HepG2 (cell line): ENCODE data around the gene PIP4K2B. TPM values are rescaled to one million over a fixed set of nuclear protein-coding genes. Genes with fewer than 3 reads are reported as not detected.

Experiments used
- CHD2 ChIP-seq: IDR thresholded peaks from 2 replicates; pipeline ENCODE4 v1.6.1; 2011; ENCODE audit warnings: low read depth, low read length, improper control_type of control experiment
- FLYWCH1 ChIP-seq: sonication (generic); formaldehyde crosslinking; IDR thresholded peaks from 2 replicates; pipeline ENCODE4 v1.8.1; 2023; ENCODE audit warnings: mild to moderate bottlenecking, missing genetic modification reagents
- HMGA1 ChIP-seq: sonication (generic); formaldehyde crosslinking; conservative IDR thresholded peaks from 2 replicates; pipeline ENCODE4 v1.4.0; 2020; ENCODE audit warnings: missing genetic modification reagents
- HNRNPL ChIP-seq: fragments of 200-400 bp; formaldehyde crosslinking; IDR thresholded peaks from 2 replicates; pipeline ENCODE4 v1.6.1; 2017; ENCODE audit warnings: mild to moderate bottlenecking, low read depth, low read length
- KDM1A ChIP-seq: IDR thresholded peaks from 2 replicates; pipeline ENCODE4 v1.6.1; 2016; ENCODE audit warnings: missing compliant biosample characterization
- KLF9 ChIP-seq: IDR thresholded peaks from 2 replicates; pipeline ENCODE4 v1.6.1; 2016; ENCODE audit warnings: low read depth
- MED1 ChIP-seq: sonication (generic); formaldehyde crosslinking; IDR thresholded peaks from 2 replicates; pipeline ENCODE4 v1.4.0; 2020; ENCODE audit warnings: missing genetic modification reagents
- NR2F1 ChIP-seq, 2 experiments: fragments of 450-650 bp in 1 of 2; formaldehyde crosslinking in 1 of 2; IDR thresholded peaks; 2 replicates each; pipeline versions ENCODE4 v1.5.0 to v1.6.1; 2016 to 2020; ENCODE audit warnings: mild to moderate bottlenecking in 1 of 2, missing compliant biosample characterization in 1 of 2, missing genetic modification reagents in 1 of 2, moderate library complexity in 1 of 2
- ZBTB25 ChIP-seq: IDR thresholded peaks from 2 replicates; pipeline ENCODE4 v1.6.1; 2018; ENCODE audit warnings: missing genetic modification reagents
- ZNF329 ChIP-seq: sonication (generic); formaldehyde crosslinking; IDR thresholded peaks from 2 replicates; pipeline ENCODE4 v1.9.0; 2021; ENCODE audit warnings: low read depth, mild to moderate bottlenecking, missing genetic modification reagents
- ZNF33B ChIP-seq: sonication (generic); formaldehyde crosslinking; IDR thresholded peaks from 2 replicates; pipeline ENCODE4 v1.5.1; 2020; ENCODE audit warnings: mild to moderate bottlenecking, missing genetic modification reagents
- ZNF446 ChIP-seq: sonication (generic); formaldehyde crosslinking; IDR thresholded peaks from 2 replicates; pipeline ENCODE4 v1.5.0; 2020; ENCODE audit warnings: mild to moderate bottlenecking, missing genetic modification reagents
- ZNF781 ChIP-seq: sonication (generic); formaldehyde crosslinking; IDR thresholded peaks from 2 replicates; pipeline ENCODE4 v1.5.1; 2020; ENCODE audit warnings: borderline replicate concordance, mild to moderate bottlenecking, missing genetic modification reagents; ENCODE audit errors: not compliant biosample characterization
- ZNF879 ChIP-seq: sonication (generic); formaldehyde crosslinking; IDR thresholded peaks from 2 replicates; pipeline ENCODE4 v1.8.1; 2023; ENCODE audit warnings: missing genetic modification reagents
- ZSCAN21 ChIP-seq: sonication (generic); formaldehyde crosslinking; IDR thresholded peaks from 2 replicates; pipeline ENCODE4 v1.8.0; 2022; ENCODE audit warnings: mild to moderate bottlenecking, missing genetic modification reagents, moderate library complexity, borderline replicate concordance
- ZSCAN25 ChIP-seq: sonication (generic); formaldehyde crosslinking; IDR thresholded peaks from 2 replicates; pipeline ENCODE4 v1.8.0; 2022; ENCODE audit warnings: mild to moderate bottlenecking, missing genetic modification reagents
- polyA plus RNA-seq, 8 experiments: library from polyadenylated mRNA; depleted of rRNA in 3 of 8; stranded (reverse) in 7 of 8; unstranded in 1 of 8; fragments of >200 nt; fragmentation: Illumina TruSeq in 4 of 8; extraction: Trizol in 4 of 8; gene quantifications; 2 replicates each; pipeline versions ENCODE4 v1.2.1 to v1.2.3, GENCODE V29; 2011 to 2016; ENCODE audit warnings: low read depth in 4 of 8, missing spikeins in 1 of 8, mixed read lengths in 1 of 8; ENCODE audit not compliant: insufficient read depth in 1 of 8
- total RNA-seq, 5 experiments: library from RNA; depleted of rRNA; stranded (reverse); fragments of >200 nt; fragmentation: Illumina TruSeq; extraction: Trizol; gene quantifications; 2 replicates each; pipeline ENCODE4 v1.2.3, GENCODE V29; 2016; ENCODE audit warnings: low read depth in 1 of 5
- TF ChIP-seq, protein P1 (sequence below): sonication (generic); formaldehyde crosslinking; IDR thresholded peaks from 2 replicates; pipeline ENCODE4 v1.5.1; 2020; ENCODE audit warnings: mild to moderate bottlenecking, missing genetic modification reagents, borderline replicate concordance
- TF ChIP-seq, protein P2 (sequence below): IDR thresholded peaks from 2 replicates; pipeline ENCODE4 v1.6.1; 2018; ENCODE audit warnings: missing genetic modification reagents, mild to moderate bottlenecking, missing compliant biosample characterization
- TF ChIP-seq, protein P3 (sequence below): sonication (generic); formaldehyde crosslinking; IDR thresholded peaks from 2 replicates; pipeline ENCODE4 v1.5.0; 2020; ENCODE audit warnings: mild to moderate bottlenecking, missing genetic modification reagents, moderate library complexity

Gene PIP4K2B
- total and polyA plus RNA-seq, 2 of the 13 experiments (the other 11 are each of a cell fraction or from before 2014, with no cell fraction given) = 20.4 to 54.0 TPM

DNA sequence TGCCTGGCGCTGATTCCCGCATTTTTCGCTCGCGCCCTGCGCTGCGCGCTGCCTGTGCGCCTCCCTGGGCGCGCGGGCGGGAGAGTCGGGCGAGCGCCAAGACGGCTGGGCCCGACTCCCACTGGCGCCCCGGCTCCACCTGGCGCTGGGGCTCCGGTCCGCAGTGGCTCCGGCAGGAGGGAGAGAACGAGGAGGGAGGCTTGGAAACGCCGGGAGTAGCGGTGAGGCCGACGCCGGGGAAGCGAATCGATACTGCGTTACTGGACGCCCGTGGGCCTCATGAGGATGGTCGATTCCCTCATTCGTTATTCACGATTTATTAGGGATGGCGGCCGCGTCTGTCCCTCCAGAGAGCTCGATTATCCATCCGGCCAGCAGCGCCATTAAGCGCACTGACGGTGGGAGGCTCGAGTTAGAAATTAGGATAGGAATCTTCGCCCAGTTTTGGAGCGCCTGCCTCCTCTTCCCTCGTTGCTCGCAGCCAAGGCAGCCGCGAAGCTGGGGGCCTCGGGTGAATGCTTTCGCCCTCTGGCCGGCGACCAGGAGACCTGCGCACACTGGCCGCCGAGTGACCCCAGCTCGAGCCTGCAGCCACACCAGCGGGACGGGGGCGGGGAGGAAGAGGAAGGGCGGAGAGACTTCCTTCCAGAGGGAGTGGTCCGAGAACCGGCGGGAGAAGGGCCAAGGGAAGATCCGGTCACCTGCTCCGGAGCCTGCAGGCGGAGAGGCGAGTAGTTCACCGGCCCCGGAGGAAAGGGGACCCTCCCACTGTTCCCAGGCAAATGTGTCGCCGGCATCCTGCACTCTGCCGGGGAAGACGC is 49.9 kb downstream of the PIP4K2B start (continued):
- TF ChIP-seq ZBTB25 (CRISPR knock-in tag) = peak; percentile 74; the same call in 1 of the 2 replicates
- TF ChIP-seq, protein P1, sequence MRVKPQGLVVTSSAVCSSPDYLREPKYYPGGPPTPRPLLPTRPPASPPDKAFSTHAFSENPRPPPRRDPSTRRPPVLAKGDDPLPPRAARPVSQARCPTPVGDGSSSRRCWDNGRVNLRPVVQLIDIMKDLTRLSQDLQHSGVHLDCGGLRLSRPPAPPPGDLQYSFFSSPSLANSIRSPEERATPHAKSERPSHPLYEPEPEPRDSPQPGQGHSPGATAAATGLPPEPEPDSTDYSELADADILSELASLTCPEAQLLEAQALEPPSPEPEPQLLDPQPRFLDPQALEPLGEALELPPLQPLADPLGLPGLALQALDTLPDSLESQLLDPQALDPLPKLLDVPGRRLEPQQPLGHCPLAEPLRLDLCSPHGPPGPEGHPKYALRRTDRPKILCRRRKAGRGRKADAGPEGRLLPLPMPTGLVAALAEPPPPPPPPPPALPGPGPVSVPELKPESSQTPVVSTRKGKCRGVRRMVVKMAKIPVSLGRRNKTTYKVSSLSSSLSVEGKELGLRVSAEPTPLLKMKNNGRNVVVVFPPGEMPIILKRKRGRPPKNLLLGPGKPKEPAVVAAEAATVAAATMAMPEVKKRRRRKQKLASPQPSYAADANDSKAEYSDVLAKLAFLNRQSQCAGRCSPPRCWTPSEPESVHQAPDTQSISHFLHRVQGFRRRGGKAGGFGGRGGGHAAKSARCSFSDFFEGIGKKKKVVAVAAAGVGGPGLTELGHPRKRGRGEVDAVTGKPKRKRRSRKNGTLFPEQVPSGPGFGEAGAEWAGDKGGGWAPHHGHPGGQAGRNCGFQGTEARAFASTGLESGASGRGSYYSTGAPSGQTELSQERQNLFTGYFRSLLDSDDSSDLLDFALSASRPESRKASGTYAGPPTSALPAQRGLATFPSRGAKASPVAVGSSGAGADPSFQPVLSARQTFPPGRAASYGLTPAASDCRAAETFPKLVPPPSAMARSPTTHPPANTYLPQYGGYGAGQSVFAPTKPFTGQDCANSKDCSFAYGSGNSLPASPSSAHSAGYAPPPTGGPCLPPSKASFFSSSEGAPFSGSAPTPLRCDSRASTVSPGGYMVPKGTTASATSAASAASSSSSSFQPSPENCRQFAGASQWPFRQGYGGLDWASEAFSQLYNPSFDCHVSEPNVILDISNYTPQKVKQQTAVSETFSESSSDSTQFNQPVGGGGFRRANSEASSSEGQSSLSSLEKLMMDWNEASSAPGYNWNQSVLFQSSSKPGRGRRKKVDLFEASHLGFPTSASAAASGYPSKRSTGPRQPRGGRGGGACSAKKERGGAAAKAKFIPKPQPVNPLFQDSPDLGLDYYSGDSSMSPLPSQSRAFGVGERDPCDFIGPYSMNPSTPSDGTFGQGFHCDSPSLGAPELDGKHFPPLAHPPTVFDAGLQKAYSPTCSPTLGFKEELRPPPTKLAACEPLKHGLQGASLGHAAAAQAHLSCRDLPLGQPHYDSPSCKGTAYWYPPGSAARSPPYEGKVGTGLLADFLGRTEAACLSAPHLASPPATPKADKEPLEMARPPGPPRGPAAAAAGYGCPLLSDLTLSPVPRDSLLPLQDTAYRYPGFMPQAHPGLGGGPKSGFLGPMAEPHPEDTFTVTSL = peak; percentile 23; the same call in 1 of the 2 replicates
- TF ChIP-seq ZNF329 (CRISPR knock-in tag) = 0 out of 2 replicates have a peak, but pooled peaks have one; percentile 58
- no peak; the same call in 1 of the 2 replicates for TF ChIP-seq ZNF33B (CRISPR knock-in tag)
- TF ChIP-seq HMGA1 (CRISPR knock-in tag) = no peak
- peak in 1 of 2 experiments; percentile 21; a peak in 1 of 4 replicates for TF ChIP-seq NR2F1 (CRISPR knock-in tag; IDR thresholded peaks at IDR 0.05)
- peak; percentile 69; the same call in 1 of the 2 replicates for TF ChIP-seq ZNF879 (CRISPR knock-in tag)
- no peak for TF ChIP-seq CHD2
- TF ChIP-seq FLYWCH1 (CRISPR knock-in tag) = no peak
- TF ChIP-seq KLF9 (CRISPR knock-in tag) = no peak; the same call in none of the 2 replicates
- TF ChIP-seq, protein P2, sequence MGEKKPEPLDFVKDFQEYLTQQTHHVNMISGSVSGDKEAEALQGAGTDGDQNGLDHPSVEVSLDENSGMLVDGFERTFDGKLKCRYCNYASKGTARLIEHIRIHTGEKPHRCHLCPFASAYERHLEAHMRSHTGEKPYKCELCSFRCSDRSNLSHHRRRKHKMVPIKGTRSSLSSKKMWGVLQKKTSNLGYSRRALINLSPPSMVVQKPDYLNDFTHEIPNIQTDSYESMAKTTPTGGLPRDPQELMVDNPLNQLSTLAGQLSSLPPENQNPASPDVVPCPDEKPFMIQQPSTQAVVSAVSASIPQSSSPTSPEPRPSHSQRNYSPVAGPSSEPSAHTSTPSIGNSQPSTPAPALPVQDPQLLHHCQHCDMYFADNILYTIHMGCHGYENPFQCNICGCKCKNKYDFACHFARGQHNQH (CRISPR knock-in tag) = peak; percentile 93
- peak; percentile 26; the same call in 1 of the 2 replicates for TF ChIP-seq KDM1A (CRISPR knock-in tag)
- peak; percentile 71; the same call in 1 of the 2 replicates for TF ChIP-seq ZSCAN25
- TF ChIP-seq ZNF781 (CRISPR knock-in tag) = peak; percentile 78
- TF ChIP-seq, protein P3, sequence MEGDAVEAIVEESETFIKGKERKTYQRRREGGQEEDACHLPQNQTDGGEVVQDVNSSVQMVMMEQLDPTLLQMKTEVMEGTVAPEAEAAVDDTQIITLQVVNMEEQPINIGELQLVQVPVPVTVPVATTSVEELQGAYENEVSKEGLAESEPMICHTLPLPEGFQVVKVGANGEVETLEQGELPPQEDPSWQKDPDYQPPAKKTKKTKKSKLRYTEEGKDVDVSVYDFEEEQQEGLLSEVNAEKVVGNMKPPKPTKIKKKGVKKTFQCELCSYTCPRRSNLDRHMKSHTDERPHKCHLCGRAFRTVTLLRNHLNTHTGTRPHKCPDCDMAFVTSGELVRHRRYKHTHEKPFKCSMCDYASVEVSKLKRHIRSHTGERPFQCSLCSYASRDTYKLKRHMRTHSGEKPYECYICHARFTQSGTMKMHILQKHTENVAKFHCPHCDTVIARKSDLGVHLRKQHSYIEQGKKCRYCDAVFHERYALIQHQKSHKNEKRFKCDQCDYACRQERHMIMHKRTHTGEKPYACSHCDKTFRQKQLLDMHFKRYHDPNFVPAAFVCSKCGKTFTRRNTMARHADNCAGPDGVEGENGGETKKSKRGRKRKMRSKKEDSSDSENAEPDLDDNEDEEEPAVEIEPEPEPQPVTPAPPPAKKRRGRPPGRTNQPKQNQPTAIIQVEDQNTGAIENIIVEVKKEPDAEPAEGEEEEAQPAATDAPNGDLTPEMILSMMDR (CRISPR knock-in tag) = peak; percentile 46
- peak; percentile 70; the same call in 1 of the 2 replicates for TF ChIP-seq HNRNPL
- TF ChIP-seq ZSCAN21 (CRISPR knock-in tag) = peak; percentile 44; the same call in 1 of the 2 replicates
- no peak; the same call in none of the 2 replicates for TF ChIP-seq MED1 (CRISPR knock-in tag)
- TF ChIP-seq ZNF446 = peak; percentile 80; the same call in 1 of the 2 replicates
